ENCODE results near the gene GNG8.
"Not testable (repeated sequence)": the region's sequence is repeated elsewhere in the genome, so short reads cannot be mapped to it uniquely, and the experiment has no call there.

GNG8 gene

GRCh38 chr19:46646402-46646801, 10.4 kb upstream of the GNG8 start:
- no peak for DNase-seq (ENCODE audit: low spot score)

GRCh38 chr19:46644720-46645119, 8.7 kb upstream of the GNG8 start:
- DNase-seq (ENCODE audit: low spot score) = no peak

DNA sequence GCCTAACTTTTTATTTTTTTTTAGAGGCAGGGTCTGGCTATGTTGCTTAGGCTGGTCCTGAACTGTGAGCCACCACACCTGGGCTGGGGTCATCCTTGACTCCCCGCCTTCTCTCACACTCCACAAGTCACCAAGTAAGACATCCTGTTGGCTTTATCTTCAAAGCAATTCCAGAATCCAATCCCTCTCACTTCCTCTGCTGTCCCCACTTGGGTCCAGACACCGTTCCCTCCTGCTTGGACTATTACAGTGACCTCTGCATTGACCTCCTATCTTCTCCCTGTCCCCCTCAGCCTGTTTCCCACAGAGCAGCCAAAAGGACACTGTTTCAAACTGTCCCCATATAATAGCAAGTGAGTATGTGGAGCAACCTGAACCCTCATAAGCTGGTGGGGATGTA, 4.7 kb upstream of the GNG8 start:
- DNase-seq (ENCODE audit: low spot score) = no peak

DNA sequence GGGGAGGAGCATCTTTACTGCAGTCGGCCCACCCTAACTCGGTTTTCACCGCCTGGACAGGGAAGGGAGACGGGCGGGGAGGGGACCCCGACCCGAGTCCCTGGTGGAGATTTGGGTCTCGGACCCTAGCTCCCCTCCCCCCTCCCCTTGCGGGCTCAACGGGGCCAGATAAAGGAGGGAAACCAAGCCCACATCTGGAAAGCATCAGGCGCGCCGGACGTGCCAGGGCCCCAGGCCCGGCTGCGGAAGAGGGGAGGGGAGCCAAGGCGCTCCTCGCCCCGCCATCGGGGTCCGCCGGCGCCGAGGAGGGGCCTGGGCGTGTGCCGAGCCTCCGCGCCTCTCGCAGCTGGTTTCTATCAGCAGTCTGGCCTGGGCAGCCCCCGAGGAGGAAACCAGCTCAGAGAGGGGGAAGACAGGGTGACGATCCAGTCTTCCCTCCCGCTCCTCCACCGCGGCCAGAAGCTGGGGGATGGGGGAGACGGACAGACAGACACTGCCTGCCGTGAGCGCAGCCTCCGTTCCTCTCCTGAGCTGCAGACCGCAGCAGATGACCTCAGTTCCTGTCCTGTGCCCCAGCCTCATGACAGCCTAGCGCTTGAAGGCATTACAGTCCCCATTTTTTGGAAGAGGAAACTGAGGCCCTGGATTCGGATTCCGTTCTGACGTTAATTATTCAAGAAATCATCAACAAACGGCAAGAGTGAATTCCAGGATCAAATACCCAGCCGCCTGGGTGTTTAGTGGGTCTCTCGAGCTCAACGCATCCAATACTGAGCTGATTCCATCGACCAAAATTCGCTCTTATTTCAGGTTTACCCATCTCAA, 3.6 kb upstream of the GNG8 start:
- no peak for DNase-seq (ENCODE audit: low spot score)

GRCh38 chr19:46637224-46637623, 1.2 kb upstream of the GNG8 start:
- no peak for DNase-seq (ENCODE audit: low spot score)

- no peak for DNase-seq (ENCODE audit: low spot score)
Observed at GRCh38 chr19:46634656-46635218, 1.3 kb downstream of the GNG8 start.

GRCh38 chr19:46634045-46634655, 1.9 kb downstream of the GNG8 start:
- peak; percentile 96 for DNase-seq (ENCODE audit: low spot score)

GRCh38 chr19:46633130-46633529, 2.9 kb downstream of the GNG8 start:
- DNase-seq (ENCODE audit: low spot score) = peak; percentile 42

DNA sequence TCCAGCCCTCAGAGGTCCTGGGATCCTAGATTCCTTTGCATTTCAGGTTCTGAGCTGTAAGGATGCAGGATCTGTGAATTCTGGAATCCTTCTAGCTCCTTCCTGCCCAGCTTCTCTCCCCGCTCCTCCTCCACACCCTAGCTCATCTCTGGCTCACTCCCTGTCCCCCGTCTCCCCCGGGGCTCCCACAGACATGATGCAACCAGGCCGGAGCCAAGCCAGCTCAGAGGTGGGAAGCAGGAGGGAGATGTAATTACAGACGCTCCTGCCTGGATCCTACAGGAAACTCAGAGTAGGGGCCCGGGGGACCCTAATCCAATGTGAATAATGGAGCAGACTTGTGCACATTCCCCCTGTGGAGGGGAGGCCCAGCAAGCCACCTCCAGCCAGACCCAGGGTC, 4.5 kb downstream of the GNG8 start:
- DNase-seq (ENCODE audit: low spot score) = no peak

GRCh38 chr19:46630586-46631205, 5.3 kb downstream of the GNG8 start:
- no peak for DNase-seq (ENCODE audit: low spot score)

DNA sequence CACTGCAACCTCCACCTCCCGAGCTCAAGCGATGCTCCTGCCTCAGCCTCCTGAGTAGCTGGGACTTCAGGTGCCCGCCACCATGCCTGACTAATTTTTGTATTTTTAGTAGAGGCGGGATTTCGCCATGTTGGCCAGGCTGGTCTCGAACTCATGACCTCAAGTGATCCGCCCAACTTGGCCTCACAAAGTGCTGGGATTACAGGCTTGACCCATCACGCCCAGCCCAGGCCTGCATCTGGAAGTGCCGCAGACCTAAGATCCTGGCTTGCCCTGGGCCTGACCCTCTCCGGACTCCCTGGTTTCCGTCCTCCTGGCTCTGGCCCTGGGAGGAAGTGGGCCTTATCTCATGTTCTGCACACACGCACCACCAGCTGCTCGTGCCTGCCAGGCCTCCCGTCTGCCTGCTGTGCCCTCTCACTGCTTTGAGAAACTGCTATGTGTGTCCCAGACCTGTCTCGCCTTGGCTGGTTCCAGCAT, 6.4 kb downstream of the GNG8 start:
- DNase-seq (ENCODE audit: low spot score) = no peak

- not testable (repeated sequence) for DNase-seq (ENCODE audit: low spot score)
Observed at GRCh38 chr19:46628970-46629369, 7.0 kb downstream of the GNG8 start.

DNA sequence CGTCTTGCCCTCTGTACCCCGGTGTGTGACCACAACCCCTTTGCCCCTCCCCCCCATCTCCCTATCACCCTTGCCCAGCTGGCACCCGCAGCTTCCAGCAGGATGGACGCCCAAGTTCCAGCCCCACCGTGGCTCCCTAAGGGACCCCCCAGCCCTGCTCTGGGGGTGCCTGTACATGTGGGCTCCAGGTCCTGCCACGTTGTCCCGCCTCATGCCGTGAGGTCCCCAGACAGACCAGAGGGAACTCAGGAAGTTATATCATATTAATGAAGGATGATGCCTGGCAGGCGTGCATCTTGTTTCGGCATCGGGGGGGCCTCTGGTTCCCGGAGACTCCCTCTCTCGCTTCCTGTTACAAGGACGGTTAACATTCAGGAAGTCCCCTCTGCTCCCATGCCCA, 9.6 kb downstream of the GNG8 start:
- no peak for DNase-seq (ENCODE audit: low spot score)

DNA sequence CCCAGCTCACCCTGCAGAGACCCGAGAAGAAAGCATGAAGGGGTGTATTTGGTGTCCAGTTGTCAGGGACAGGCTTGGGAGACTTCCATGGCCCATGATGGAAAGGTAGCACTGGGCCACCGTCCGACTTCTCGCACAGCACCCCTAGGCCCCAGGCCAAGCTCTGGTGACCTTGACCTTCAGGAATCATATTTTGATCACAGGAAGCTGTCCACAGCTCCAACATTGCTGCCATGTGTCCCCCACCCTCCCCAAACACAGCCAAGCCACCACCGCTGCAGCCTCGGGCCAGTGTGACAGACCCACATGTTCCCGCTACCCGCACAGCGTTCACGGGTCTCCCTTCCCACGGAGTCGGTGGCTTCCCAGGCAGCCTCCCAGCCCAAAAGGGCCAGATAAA, 10.3 kb downstream of the GNG8 start:
- no peak for DNase-seq (ENCODE audit: low spot score)

GRCh38 chr19:46624958-46625661, 10.9 kb downstream of the GNG8 start, which contains the start of gene PTGIR:
Gene PTGIR, minus strand, starts transcription at chr19:46625089. Its CDS starts 864 bp downstream, at chr19:46624225.
- no peak for DNase-seq (ENCODE audit: low spot score)

DNA sequence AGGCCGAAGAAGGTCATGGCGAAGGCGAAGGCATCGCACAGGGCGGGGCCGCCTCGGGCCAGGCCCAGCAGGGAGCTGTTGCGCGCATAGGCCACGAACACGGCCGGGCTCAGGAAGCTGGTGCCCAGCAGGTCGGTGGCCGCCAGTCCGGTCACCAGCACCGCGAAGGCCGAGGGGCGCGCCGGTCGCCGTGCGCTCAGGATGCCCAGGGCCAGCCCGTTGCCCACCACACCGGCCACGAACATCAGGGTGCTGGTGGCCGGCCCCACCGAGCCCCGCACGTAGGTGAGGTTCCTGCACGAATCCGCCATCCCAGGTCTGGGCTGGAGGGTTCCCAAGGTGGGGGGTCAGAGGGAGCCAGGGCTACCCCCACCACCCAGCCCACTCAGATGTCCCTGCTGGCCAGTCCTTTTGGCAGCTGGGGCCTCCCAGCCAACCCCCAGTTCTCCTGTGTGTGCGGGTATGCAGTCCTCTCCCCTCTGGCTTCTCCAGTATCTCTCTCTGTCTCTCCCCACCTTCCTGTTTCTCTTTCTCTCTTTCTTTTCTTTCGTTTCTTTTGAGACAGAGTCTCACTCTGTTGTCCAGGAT, 12.0 kb downstream of the GNG8 start:
- no peak for DNase-seq (ENCODE audit: low spot score)

- no peak for DNase-seq (ENCODE audit: low spot score)
Observed at GRCh38 chr19:46622118-46622446, 13.9 kb downstream of the GNG8 start.

GRCh38 chr19:46621191-46622117, 14.5 kb downstream of the GNG8 start:
- DNase-seq (ENCODE audit: low spot score) = no peak

- DNase-seq (ENCODE audit: low spot score) = no peak
Observed at GRCh38 chr19:46620716-46621115, 15.3 kb downstream of the GNG8 start.

DNA sequence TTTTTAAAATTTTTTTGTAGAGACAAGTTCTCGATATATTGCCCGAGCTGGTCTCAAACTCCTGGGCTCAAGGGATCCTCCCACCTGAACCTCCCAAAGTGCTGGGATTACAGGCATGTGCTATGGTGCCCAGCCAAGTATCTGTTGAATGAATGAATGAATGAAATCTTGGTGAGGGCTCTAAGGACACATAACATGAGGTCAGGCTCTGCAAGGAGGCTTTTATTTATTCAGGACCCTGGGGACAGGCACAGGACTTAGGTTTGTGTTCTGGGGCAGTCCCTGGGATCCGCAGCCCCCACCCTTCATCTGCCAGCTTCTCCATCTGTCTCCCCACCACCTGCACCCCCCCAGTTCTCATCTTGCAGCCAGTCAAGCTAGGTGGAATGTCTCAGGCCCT, 15.7 kb downstream of the GNG8 start:
- DNase-seq (ENCODE audit: low spot score) = no peak

All from ecto neural progenitor cell (in vitro differentiated cells).